NCI-H128 (cell line): ENCODE measurements around the gene CLEC4E.
"Not testable (repeated sequence)": the region's sequence is repeated elsewhere in the genome, so short reads cannot be mapped to it uniquely, and the experiment has no call there.

ENCODE experiments used
- DNase-seq: peaks from one replicate; lab custom pipeline; 2025; ENCODE audit not compliant: unreplicated experiment; lab: John Stamatoyannopoulos, UW

CLEC4E gene

DNA sequence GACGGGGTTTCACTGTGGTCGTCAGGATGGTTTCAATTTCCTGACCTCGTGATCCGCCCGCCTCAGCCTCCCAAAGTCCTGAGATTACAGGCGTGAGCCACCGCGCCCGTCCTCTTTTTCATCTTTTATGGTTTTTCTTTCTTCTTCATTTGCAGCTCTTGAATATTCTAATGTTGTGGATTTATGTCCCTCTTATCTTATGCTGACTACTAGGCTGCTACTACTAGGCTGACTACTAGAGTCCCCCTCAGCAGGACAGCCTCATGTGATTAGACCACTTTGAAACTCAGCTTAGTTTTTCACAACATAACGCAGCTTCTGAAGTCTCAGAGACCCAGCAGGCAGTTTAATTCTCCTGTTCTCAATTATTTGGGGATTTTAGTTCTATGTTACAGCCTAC is 857 bp upstream of the CLEC4E start:
- no peak for DNase-seq

DNA sequence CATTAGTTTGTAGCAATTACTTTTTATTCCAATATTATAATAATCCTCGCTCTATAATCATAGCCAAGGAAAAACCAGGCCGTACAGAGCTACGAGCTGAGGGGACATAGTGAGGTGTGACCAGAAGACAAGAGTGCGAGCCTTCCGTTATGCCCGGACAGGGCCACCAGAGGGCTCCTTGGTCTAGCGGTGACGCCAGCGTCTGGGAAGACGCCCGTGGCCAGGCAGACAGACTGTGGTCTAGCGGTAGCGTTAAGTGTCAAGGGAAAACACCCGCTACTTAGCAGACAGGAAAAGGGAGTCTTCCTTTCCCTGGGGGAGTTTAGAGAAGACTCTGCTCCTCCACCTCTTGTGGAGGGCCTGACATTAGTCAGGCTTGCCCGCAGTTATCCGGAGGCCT is 2.9 kb downstream of the CLEC4E start:
- DNase-seq = not testable (repeated sequence)

- DNase-seq = no peak
Measured at GRCh38 chr12:8532045-8532444, 8.7 kb downstream of the CLEC4E start.

- no peak for DNase-seq
Measured at GRCh38 chr12:8527250-8528130, 13.2 kb downstream of the CLEC4E start.

- no peak for DNase-seq
Measured at GRCh38 chr12:8519171-8519570, 21.5 kb downstream of the CLEC4E start.

DNA sequence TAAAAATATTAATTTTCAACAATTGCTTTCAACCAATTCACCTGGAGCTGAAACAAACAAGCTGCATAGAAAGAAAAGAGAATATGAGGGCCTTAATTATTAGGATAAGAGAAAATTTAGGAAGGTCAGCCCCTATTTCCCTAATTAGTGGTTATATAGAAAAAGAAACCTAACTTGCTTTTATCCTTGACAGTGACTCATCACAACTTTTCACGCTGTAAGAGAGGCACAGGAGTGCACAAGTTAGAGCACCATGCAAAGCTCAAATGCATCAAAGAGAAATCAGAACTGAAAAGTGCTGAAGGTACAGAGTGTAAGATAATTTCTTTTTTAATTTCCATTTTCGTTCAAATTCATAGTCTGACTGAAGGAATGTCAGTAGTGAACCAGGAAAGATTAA is 22.7 kb downstream of the CLEC4E start:
- DNase-seq = no peak

GRCh38 chr12:8513256-8513655 is 27.4 kb downstream of the CLEC4E start, which contains the start of gene CLEC4D:
CLEC4D (plus strand) TSS chr12:8513503; CDS start chr12:8513733, 230 bp downstream.
- no peak for DNase-seq

DNA sequence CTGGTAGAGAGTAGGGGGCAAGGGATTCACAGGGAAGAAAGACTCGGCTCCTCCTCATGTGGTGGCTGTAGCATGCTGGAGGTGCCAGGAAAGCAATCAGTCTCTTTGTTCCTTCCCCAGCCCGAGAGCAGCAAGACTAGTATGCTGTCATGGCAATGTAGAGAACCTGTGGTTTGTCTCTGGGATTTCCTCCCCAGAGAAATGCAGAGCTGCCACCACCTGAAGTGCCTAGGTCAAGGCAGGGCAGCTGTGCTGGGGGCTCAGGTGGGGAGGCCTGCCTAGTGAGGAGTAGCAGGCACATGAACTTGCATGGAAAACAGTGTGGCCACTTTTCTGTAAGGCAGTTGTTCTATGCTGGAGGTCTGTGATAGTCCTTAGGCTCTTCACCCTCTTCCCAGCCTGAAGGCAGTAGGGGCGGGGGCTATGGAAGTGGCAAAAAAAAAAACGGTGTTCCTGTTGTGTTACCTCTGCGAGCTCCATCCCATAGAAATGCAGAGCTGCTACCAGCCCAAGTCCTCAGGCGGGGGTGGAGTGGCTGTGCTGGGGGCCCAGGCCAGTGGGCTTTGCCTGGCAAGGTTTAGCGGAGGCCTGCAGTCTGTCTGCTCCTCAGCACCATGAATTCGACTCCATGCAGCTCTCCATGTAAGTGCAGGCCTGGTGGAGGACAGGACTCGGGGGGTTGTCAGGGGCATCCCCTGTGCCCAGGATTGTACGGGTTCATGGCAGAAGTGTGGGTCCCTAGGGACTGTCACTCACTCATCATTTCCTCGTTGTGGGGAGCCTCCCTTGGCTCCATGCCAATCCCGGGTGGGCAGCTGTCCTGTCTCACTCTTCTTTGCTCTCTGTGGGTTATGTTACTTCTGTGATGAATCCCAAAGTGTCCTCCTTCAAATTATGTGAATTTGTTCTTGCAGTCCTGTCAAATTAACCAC is 31.5 kb downstream of the CLEC4E start:
- no peak for DNase-seq

- no peak for DNase-seq
Measured at GRCh38 chr12:8508223-8508622, 32.5 kb downstream of the CLEC4E start.

DNA sequence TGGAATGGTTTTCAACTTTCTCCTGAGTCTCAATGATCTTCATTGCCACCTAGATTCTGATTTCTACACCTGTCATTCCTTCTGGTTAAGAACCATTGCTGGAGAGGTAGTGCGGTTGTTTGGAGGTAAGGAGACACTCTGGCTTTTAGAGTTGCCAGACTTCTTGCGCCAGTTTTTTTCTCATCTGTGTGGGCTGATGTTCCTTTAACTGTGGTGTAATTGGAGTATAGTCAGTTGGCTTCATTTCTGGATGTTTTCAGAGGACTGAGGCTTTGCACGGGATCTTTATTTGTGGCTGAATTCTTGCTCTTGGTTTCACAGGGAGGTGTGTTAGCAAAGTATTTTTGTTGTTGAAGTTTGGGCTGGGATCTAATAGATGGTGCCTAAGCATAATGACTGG is 33.1 kb downstream of the CLEC4E start:
- no peak for DNase-seq

DNA sequence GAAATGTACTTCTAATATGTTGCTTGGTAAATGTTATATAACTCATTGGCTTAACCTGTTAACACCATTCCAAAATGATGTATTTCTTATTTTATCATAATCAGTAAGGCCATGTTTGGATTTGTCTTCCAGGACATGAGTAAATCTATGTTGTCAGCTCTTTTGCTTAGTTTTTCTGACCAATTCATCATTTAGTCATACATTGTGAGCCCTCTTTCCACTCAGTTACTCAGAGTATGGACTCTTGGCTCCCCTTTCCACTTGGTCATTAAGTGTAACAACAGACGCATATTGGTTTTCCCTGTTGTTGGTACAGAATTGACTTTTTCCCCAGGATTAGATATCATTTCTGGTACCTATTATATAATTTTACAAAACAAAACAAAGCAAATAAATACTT is 36.4 kb downstream of the CLEC4E start:
- no peak for DNase-seq

DNA sequence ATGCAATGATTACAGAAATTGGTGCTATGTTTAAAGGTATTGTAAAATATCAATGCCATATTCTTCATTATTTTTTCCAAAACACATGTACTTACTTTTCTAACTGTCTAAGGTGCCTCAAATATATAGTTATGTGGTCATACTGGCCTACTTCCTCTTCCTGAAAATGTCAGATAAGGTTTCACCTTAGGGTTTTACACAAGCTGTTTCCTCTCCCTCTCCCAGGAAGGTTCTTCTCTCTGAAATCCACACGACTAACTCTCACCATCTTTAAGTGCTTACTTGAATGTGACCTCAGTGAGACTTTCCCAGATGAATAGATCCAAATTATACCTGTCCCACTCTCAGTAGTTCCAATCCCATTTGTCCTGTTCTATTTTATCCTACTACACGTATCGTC is 39.0 kb downstream of the CLEC4E start:
- DNase-seq = no peak

DNA sequence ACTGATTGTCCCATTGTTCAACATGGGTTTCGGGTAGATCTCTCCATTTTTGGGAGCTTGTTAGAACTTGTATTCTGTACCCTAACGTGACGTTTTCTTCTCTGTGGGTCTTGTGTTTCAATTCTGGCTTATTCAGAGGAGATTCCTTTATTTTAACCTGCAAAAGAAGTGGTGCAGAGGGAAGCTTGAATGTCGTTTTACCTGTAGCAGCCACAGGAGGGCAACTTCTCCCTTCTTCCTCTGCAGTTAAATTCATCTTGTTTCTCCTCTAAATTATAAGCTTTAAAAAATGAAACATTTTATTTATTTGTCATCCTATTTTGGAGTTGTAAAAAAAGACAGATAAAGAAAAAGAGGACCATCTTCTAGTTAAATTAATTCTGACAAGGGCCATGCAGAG is 41.1 kb downstream of the CLEC4E start:
- no peak for DNase-seq

DNA sequence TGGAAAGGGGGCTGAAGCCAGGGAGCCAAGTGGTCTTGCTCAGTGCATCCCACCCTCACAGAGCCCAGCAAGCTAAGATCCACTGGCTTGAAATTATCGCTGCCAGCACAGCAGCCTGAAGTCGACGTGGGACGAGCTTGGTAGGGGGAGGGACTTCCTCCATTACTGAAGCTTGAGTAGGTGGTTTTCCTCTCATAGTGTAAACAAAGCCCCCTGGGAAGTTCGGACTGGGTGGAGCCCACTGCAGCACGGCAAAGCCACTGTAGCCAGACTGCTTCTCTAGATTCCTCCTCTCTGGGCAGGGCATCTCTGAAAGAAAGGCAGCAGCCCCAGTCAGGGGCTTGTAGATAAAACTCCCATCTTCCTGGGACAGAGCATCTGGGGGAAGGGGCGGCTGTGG is 44.6 kb downstream of the CLEC4E start:
- not testable (repeated sequence) for DNase-seq

DNA sequence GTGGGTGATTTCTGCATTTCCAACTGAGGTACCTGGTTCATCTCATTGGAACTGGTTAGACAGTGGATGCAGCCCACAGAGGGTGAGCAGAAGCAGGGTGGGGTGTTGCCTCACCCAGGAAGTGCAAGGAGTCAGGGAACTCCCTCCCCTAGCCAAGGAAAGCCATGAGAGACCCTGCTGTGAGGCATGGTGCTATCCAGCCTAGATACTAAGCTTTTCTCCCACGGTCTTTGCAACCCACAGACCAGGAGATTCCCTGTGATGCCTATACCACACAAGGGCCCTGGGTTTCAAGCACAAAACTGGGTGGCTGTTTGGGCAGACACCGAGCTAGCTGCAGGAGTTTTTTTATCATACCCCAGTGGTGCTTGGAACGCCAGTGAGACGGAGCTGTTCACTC is 45.0 kb downstream of the CLEC4E start:
- not testable (repeated sequence) for DNase-seq

GRCh38 chr12:8493084-8493483 is 47.6 kb downstream of the CLEC4E start:
- DNase-seq = no peak

- DNase-seq = no peak
Measured at GRCh38 chr12:8491646-8492530, 48.8 kb downstream of the CLEC4E start.
